ENCODE data around the gene CAPS. TPM values are rescaled to one million over a fixed set of nuclear protein-coding genes. Genes with fewer than 3 reads are reported as not detected.
"Not testable (repeated sequence)": the region's sequence is repeated elsewhere in the genome, so short reads cannot be mapped to it uniquely, and the experiment has no call there.

Gene CAPS
- polyA plus RNA-seq, 1 donor (not counting 4 experiments of a cell fraction or from before 2014, with no cell fraction given): 2.7 TPM

- no peaks in the 10 kb centered on the region for H3K27me3 ChIP-seq (ENCODE audit: control insufficient read depth, extremely low read depth, insufficient read depth, low read length)
- H3K79me2 ChIP-seq (ENCODE audit: control insufficient read depth, insufficient read depth, low read length): no peaks in the 10 kb centered on the region
- no peak overlapping the region for H3K4me3 ChIP-seq (ENCODE audit: control insufficient read depth in 2 of 3, extremely low read depth in 1 of 3, insufficient read depth in 2 of 3, low read depth in 1 of 3, low read length in 3 of 3)
- TF ChIP-seq CTCF (optimal IDR thresholded peaks at IDR 0.05 in 1 of 3, IDR thresholded peaks at IDR 0.05 in 1 of 3, conservative IDR thresholded peaks at IDR 0.05 in 1 of 3; ENCODE audit: extremely low read depth in 1 of 3, insufficient read depth in 2 of 3, low read length in 3 of 3) (no peak), EZH2 (IDR thresholded peaks at IDR 0.05; ENCODE audit: low read length) (no peak)
- no peak overlapping the region for H3K4me2 ChIP-seq (ENCODE audit: control insufficient read depth, extremely low read depth, insufficient read depth, low read depth, low read length)
- no peak overlapping the region for H2AFZ ChIP-seq (ENCODE audit: control insufficient read depth, low read length)
- H4K20me1 ChIP-seq (ENCODE audit: control insufficient read depth, extremely low read depth, insufficient read depth, low read length): no peaks in the 10 kb centered on the region
- FAIRE-seq: no peak
- no peak overlapping the region for H3K27ac ChIP-seq (ENCODE audit: control insufficient read depth, insufficient read depth, low read length)
- DNase-seq (ENCODE audit: low read depth, low spot score): no peak
- no peaks in the 10 kb centered on the region for H3K36me3 ChIP-seq (ENCODE audit: control insufficient read depth in 2 of 2, extremely low read depth in 1 of 2, insufficient read depth in 2 of 2, low read length in 2 of 2)
- H3K4me1 ChIP-seq (ENCODE audit: control insufficient read depth, extremely low read depth, insufficient read depth, low read length): peaks cover 9% of the 10 kb centered on the region
- dilution Hi-C loops (cut with MboI; ENCODE audit: extremely low pct_ligation_motif_present, low sequenced_read_pairs): no loop called here
- no peaks in the 10 kb centered on the region for H3K9me1 ChIP-seq (ENCODE audit: control insufficient read depth, extremely low read depth, insufficient read depth, low read length)
- H3K9ac ChIP-seq (ENCODE audit: control insufficient read depth, extremely low read depth, insufficient read depth, low read length): no peak overlapping the region
- no peaks in the 10 kb centered on the region for H3K9me3 ChIP-seq (ENCODE audit: control insufficient read depth, low read depth, low read length)
Observed at GRCh38 chr19:5870986-5871394, 43.1 kb upstream of the CAPS start.

DNA sequence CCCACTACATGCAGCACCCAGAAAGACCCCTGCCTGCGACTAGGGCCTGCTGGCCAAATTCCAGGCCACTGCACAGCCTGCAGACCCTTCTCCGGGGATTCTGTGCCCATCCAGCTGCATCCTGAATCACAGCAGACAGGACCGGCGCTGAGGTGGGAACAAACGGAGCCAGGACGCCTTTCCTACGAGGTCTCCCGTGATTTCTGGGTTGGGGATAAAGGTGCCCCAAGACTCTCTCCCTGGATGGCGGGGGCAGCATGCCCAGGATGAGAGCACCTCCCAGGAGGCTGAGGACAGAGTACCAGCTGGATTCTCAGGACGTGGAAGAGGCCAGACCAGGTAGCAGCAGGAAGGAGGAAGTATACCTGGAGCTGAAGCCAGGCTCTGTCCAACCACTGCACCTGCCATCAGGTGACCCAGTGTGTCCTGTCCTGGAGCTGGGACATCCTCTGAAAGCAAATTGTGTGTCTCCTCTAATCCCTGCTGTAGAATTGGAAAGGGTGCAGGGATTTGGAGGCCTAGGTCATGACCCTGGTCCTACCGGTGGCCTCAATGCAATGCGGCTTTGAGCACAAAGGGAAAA lies 40.3 kb upstream of the CAPS start:
- no peak for DNase-seq (ENCODE audit: low read depth, low spot score)
- Histone ChIP-seq H3K27ac (ENCODE audit: control insufficient read depth, insufficient read depth, low read length) (no peak overlapping the region), H4K20me1 (ENCODE audit: control insufficient read depth, extremely low read depth, insufficient read depth, low read length) (no peaks in the 10 kb centered on the region), H3K9me1 (ENCODE audit: control insufficient read depth, extremely low read depth, insufficient read depth, low read length) (no peaks in the 10 kb centered on the region), H3K79me2 (ENCODE audit: control insufficient read depth, insufficient read depth, low read length) (no peaks in the 10 kb centered on the region), H2AFZ (ENCODE audit: control insufficient read depth, low read length) (no peak overlapping the region), H3K27me3 (ENCODE audit: control insufficient read depth, extremely low read depth, insufficient read depth, low read length) (no peaks in the 10 kb centered on the region), H3K9me3 (ENCODE audit: control insufficient read depth, low read depth, low read length) (no peaks in the 10 kb centered on the region), H3K4me2 (ENCODE audit: control insufficient read depth, extremely low read depth, insufficient read depth, low read depth, low read length) (no peak overlapping the region), H3K9ac (ENCODE audit: control insufficient read depth, extremely low read depth, insufficient read depth, low read length) (no peak overlapping the region), H3K4me3 (ENCODE audit: control insufficient read depth in 2 of 3, extremely low read depth in 1 of 3, insufficient read depth in 2 of 3, low read depth in 1 of 3, low read length in 3 of 3) (no peak overlapping the region), H3K4me1 (ENCODE audit: control insufficient read depth, extremely low read depth, insufficient read depth, low read length) (peaks cover 9% of the 10 kb centered on the region), H3K36me3 (ENCODE audit: control insufficient read depth in 2 of 2, extremely low read depth in 1 of 2, insufficient read depth in 2 of 2, low read length in 2 of 2) (no peaks in the 10 kb centered on the region)
- dilution Hi-C loops (cut with MboI; ENCODE audit: extremely low pct_ligation_motif_present, low sequenced_read_pairs): no loop called here
- FAIRE-seq: no peak
- TF ChIP-seq EZH2 (IDR thresholded peaks at IDR 0.05; ENCODE audit: low read length): no peak
- no peak for TF ChIP-seq CTCF (optimal IDR thresholded peaks at IDR 0.05 in 1 of 3, IDR thresholded peaks at IDR 0.05 in 1 of 3, conservative IDR thresholded peaks at IDR 0.05 in 1 of 3; ENCODE audit: extremely low read depth in 1 of 3, insufficient read depth in 2 of 3, low read length in 3 of 3)

GRCh38 chr19:5874496-5874895 lies 39.6 kb upstream of the CAPS start:
- H3K4me2 ChIP-seq (ENCODE audit: control insufficient read depth, extremely low read depth, insufficient read depth, low read depth, low read length); H2AFZ ChIP-seq (ENCODE audit: control insufficient read depth, low read length); dilution Hi-C loops (cut with MboI; ENCODE audit: extremely low pct_ligation_motif_present, low sequenced_read_pairs); H3K9me1 ChIP-seq (ENCODE audit: control insufficient read depth, extremely low read depth, insufficient read depth, low read length); H3K27ac ChIP-seq (ENCODE audit: control insufficient read depth, insufficient read depth, low read length); H3K27me3 ChIP-seq (ENCODE audit: control insufficient read depth, extremely low read depth, insufficient read depth, low read length); H3K4me3 ChIP-seq (ENCODE audit: control insufficient read depth in 2 of 3, extremely low read depth in 1 of 3, insufficient read depth in 2 of 3, low read depth in 1 of 3, low read length in 3 of 3); DNase-seq (ENCODE audit: low read depth, low spot score); H3K9ac ChIP-seq (ENCODE audit: control insufficient read depth, extremely low read depth, insufficient read depth, low read length); H4K20me1 ChIP-seq (ENCODE audit: control insufficient read depth, extremely low read depth, insufficient read depth, low read length); H3K9me3 ChIP-seq (ENCODE audit: control insufficient read depth, low read depth, low read length); FAIRE-seq; H3K36me3 ChIP-seq (ENCODE audit: control insufficient read depth in 2 of 2, extremely low read depth in 1 of 2, insufficient read depth in 2 of 2, low read length in 2 of 2); H3K4me1 ChIP-seq (ENCODE audit: control insufficient read depth, extremely low read depth, insufficient read depth, low read length); H3K79me2 ChIP-seq (ENCODE audit: control insufficient read depth, insufficient read depth, low read length): not testable (repeated sequence)

Measured in keratinocyte (primary cell).